Breast epithelium (tissue), 4 donors: Measurements from ENCODE around the gene AMT. TPM values are rescaled to one million over a fixed set of nuclear protein-coding genes. Genes with fewer than 3 reads are reported as not detected.

Source experiments
- DNase-seq, 2 donors: peaks; one replicate each; pipeline ENCODE4 v3.0.0-alpha.2; 2019; ENCODE audit warnings: low spot score in 2 of 2
- H3K27ac ChIP-seq, 2 donors: fragments of 200-600 bp; sonication (generic) in 1 of 2; one replicate each; pipeline ENCODE4 v1.5.1; 2016 to 2019; ENCODE audit warnings: mild to moderate bottlenecking in 1 of 2
- H3K27me3 ChIP-seq, 2 donors: fragments of 200-600 bp; sonication (generic) in 1 of 2; one replicate each; pipeline versions ENCODE4 v1.5.1 to v1.6.0; 2017 to 2019; ENCODE audit warnings: control low read depth in 1 of 2, mild to moderate bottlenecking in 1 of 2
- H3K36me3 ChIP-seq: fragments of 200-600 bp; one replicate; pipeline ENCODE4 v1.5.1; 2019
- H3K4me1 ChIP-seq, 2 donors: fragments of 200-600 bp; sonication (generic); one replicate each; pipeline ENCODE4 v1.5.1; 2016 to 2019; ENCODE audit warnings: control low read depth in 1 of 2
- H3K4me3 ChIP-seq, 3 donors: fragments of 200-600 bp; sonication (generic); 1 replicate in 2 of 3; 2 replicates in 1 of 3; pipeline ENCODE4 v1.5.1; 2016 to 2019; ENCODE audit warnings: mild to moderate bottlenecking in 3 of 3, moderate library complexity in 2 of 3
- H3K9me3 ChIP-seq, 2 donors: fragments of 200-600 bp; sonication (generic) in 1 of 2; one replicate each; pipeline ENCODE4 v1.5.1; 2016 to 2019; ENCODE audit warnings: control low read depth in 1 of 2
- CTCF ChIP-seq, 3 donors: fragments of 450-650 bp; IDR thresholded peaks; one replicate each; pipeline ENCODE4 v1.5.1; 2016 to 2017; ENCODE audit warnings: antibody characterized with exemption in 3 of 3, mild to moderate bottlenecking in 3 of 3, moderate library complexity in 3 of 3
- POLR2A ChIP-seq: fragments of 450-650 bp; IDR thresholded peaks from one replicate; pipeline ENCODE4 v1.6.1; 2016; ENCODE audit warnings: antibody characterized with exemption, mild to moderate bottlenecking, moderate library complexity
- POLR2AphosphoS5 ChIP-seq, 3 donors: sonication (generic); formaldehyde crosslinking; IDR thresholded peaks; one replicate each; pipeline ENCODE4 v1.6.1; 2017; ENCODE audit warnings: antibody characterized with exemption in 3 of 3
- intact Hi-C: fragments of 100-400 bp; cut with DNase I; formaldehyde crosslinking; loops from one replicate; pipeline ENCODE4 v1.15.1; 2023; ENCODE audit warnings: low total_unique reads
- total RNA-seq, 3 donors: library from RNA; depleted of rRNA; stranded (reverse); fragments of >200 nt; gene quantifications; one replicate each; pipeline ENCODE4 v1.1.0, GENCODE V29; 2016

Gene AMT
- total RNA-seq, 3 donors from 2014 or later = 2.7 to 8.3 (median 3.6) TPM

GRCh38 chr3:49453621-49454020, 31.3 kb upstream of the AMT start:
- DNase-seq = no peak
- H3K4me3 ChIP-seq = no peak overlapping the region
- intact Hi-C loops = loop anchor here (10.0 kb wide), 1 partner anchor 279 kb away; the partner anchor contains the start of gene KLHDC8B
- no peaks in the 10 kb centered on the region for H3K4me1 ChIP-seq
- TF ChIP-seq POLR2A (no peak), CTCF (IDR thresholded peaks at IDR 0.05) (no peak), POLR2AphosphoS5 (IDR thresholded peaks at IDR 0.05) (no peak)
- H3K36me3 ChIP-seq = no peaks in the 10 kb centered on the region
- no peaks in the 10 kb centered on the region for H3K9me3 ChIP-seq
- H3K27me3 ChIP-seq = no peaks in the 10 kb centered on the region
- no peak overlapping the region for H3K27ac ChIP-seq

GRCh38 chr3:49445391-49445790, 23.1 kb upstream of the AMT start:
- no peak for TF ChIP-seq POLR2A
- TF ChIP-seq CTCF (IDR thresholded peaks at IDR 0.05) = no peak
- TF ChIP-seq POLR2AphosphoS5 (IDR thresholded peaks at IDR 0.05) = no peak
- no peaks in the 10 kb centered on the region for H3K4me1 ChIP-seq
- H3K27ac ChIP-seq = no peak overlapping the region
- no peak overlapping the region for H3K4me3 ChIP-seq
- H3K9me3 ChIP-seq = no peaks in the 10 kb centered on the region
- intact Hi-C loops = no loop called here
- no peaks in the 10 kb centered on the region for H3K27me3 ChIP-seq
- no peaks in the 10 kb centered on the region for H3K36me3 ChIP-seq
- no peak for DNase-seq

GRCh38 chr3:49434731-49435130, 12.5 kb upstream of the AMT start:
- DNase-seq = no peak
- no peak overlapping the region for H3K27ac ChIP-seq

GRCh38 chr3:49428752-49429080, 6.4 kb upstream of the AMT start:
- Histone ChIP-seq H3K9me3 (no peaks in the 10 kb centered on the region), H3K27me3 (no peaks in the 10 kb centered on the region), H3K4me3 (peak overlapping the region; percentile 54 to 76 (median 76)), H3K36me3 (no peaks in the 10 kb centered on the region), H3K4me1 (no peaks in the 10 kb centered on the region), H3K27ac (peak overlapping the region; percentile 85 to 92)
- no peak for TF ChIP-seq CTCF (IDR thresholded peaks at IDR 0.05)
- TF ChIP-seq POLR2A = no peak
- no peak for TF ChIP-seq POLR2AphosphoS5 (IDR thresholded peaks at IDR 0.05)
- intact Hi-C loops = no loop called here
- no peak for DNase-seq

More at GRCh38 chr3:49434731-49435130, 12.5 kb upstream of the AMT start:
- Histone ChIP-seq H3K4me1 (no peaks in the 10 kb centered on the region), H3K36me3 (no peaks in the 10 kb centered on the region), H3K27me3 (no peaks in the 10 kb centered on the region), H3K4me3 (no peak overlapping the region), H3K9me3 (no peaks in the 10 kb centered on the region)
- no peak for TF ChIP-seq POLR2AphosphoS5 (IDR thresholded peaks at IDR 0.05)
- intact Hi-C loops = loop anchor here (5.0 kb wide), 1 partner anchor 863 kb away; the partner anchor contains the start of genes HYAL3 and NAA80

- H3K9me3 ChIP-seq = no peaks in the 10 kb centered on the region
- H3K4me3 ChIP-seq = no peak overlapping the region
- TF ChIP-seq POLR2AphosphoS5 (IDR thresholded peaks at IDR 0.05) (no peak), CTCF (IDR thresholded peaks at IDR 0.05) (no peak), POLR2A (no peak)
- no peak overlapping the region for H3K27ac ChIP-seq
- no peak for DNase-seq
- intact Hi-C loops = no loop called here
- no peaks in the 10 kb centered on the region for H3K36me3 ChIP-seq
- H3K27me3 ChIP-seq = no peaks in the 10 kb centered on the region
- H3K4me1 ChIP-seq = no peaks in the 10 kb centered on the region
Measured at GRCh38 chr3:49427586-49427985, 5.3 kb upstream of the AMT start.

- Histone ChIP-seq H3K27ac (no peak overlapping the region), H3K9me3 (no peaks in the 10 kb centered on the region), H3K4me3 (no peak overlapping the region), H3K4me1 (no peaks in the 10 kb centered on the region), H3K36me3 (no peaks in the 10 kb centered on the region), H3K27me3 (no peaks in the 10 kb centered on the region)
- intact Hi-C loops = no loop called here
- TF ChIP-seq POLR2AphosphoS5 (IDR thresholded peaks at IDR 0.05) (no peak), POLR2A (no peak), CTCF (IDR thresholded peaks at IDR 0.05) (no peak)
- DNase-seq = no peak
Measured at GRCh38 chr3:49424816-49425215, 2.5 kb upstream of the AMT start.
